Gastrocnemius medialis (tissue), 4 donors: ENCODE results near the gene RPUSD1. TPM values are rescaled to one million over a fixed set of nuclear protein-coding genes. Genes with fewer than 3 reads are reported as not detected.
"Not testable (repeated sequence)": the region's sequence is repeated elsewhere in the genome, so short reads cannot be mapped to it uniquely, and the experiment has no call there.

Experiments
- ATAC-seq, 2 donors: fragments of 150-250 bp; one replicate each; pipeline ENCODE4 v1.9.1; 2016
- DNase-seq, 2 donors: peaks; one replicate each; pipeline ENCODE4 v3.0.0-alpha.2; 2019
- H3K27ac ChIP-seq, 4 donors: fragments of 200-600 bp; sonication (generic); 1 replicate in 1 of 4; 2 replicates in 3 of 4; pipeline ENCODE4 v1.5.1; 2016 to 2018; ENCODE audit warnings: mild to moderate bottlenecking in 2 of 4, moderate library complexity in 1 of 4
- H3K27me3 ChIP-seq, 3 donors: fragments of 200-600 bp; sonication (generic) in 2 of 3; 1 replicate in 1 of 3; 2 replicates in 2 of 3; pipeline versions ENCODE4 v1.5.1 to v1.6.0; 2016 to 2019; ENCODE audit warnings: mild to moderate bottlenecking in 1 of 3, moderate library complexity in 1 of 3
- H3K36me3 ChIP-seq, 2 donors: fragments of 200-600 bp; sonication (generic) in 1 of 2; one replicate each; pipeline ENCODE4 v1.5.1; 2017 to 2018
- H3K4me1 ChIP-seq, 2 donors: fragments of 200-600 bp; sonication (generic) in 1 of 2; one replicate each; pipeline ENCODE4 v1.5.1; 2016 to 2017; ENCODE audit warnings: mild to moderate bottlenecking in 2 of 2
- H3K4me3 ChIP-seq, 4 donors: fragments of 200-600 bp; sonication (generic) in 3 of 4; 1 replicate in 1 of 4; 2 replicates in 3 of 4; pipeline ENCODE4 v1.5.1; 2016 to 2019; ENCODE audit warnings: mild to moderate bottlenecking in 2 of 4
- H3K9me3 ChIP-seq, 3 donors: fragments of 200-600 bp; sonication (generic) in 2 of 3; 1 replicate in 1 of 3; 2 replicates in 2 of 3; pipeline ENCODE4 v1.5.1; 2016 to 2019
- CTCF ChIP-seq, 5 experiments: fragments of 450-650 bp in 3 of 5; fragments of 200-600 bp in 2 of 5; sonication (generic) in 2 of 5; IDR thresholded peaks in 4 of 5; conservative IDR thresholded peaks in 1 of 5; 1 replicate in 4 of 5; 2 replicates in 1 of 5; pipeline ENCODE4 v1.5.1; 2016 to 2019; ENCODE audit warnings: antibody characterized with exemption in 5 of 5, mild to moderate bottlenecking in 3 of 5, moderate library complexity in 3 of 5
- POLR2A ChIP-seq, 2 donors: fragments of 450-650 bp; IDR thresholded peaks; one replicate each; pipeline ENCODE4 v1.6.1; 2017; ENCODE audit warnings: antibody characterized with exemption in 2 of 2, mild to moderate bottlenecking in 2 of 2, moderate library complexity in 2 of 2
- in situ Hi-C, 4 donors: fragments of 200-750 bp; cut with MboI; loops; one replicate each; pipeline versions ENCODE4 v1.15.0 to v1.8.0; 2017; ENCODE audit warnings: low sequenced_read_pairs in 4 of 4
- intact Hi-C: fragments of 100-400 bp; cut with DNase I; formaldehyde crosslinking; loops from one replicate; pipeline ENCODE4 v1.15.1; 2023; ENCODE audit warnings: low total_unique reads
- total RNA-seq, 4 donors: library from RNA; depleted of rRNA; stranded (reverse); fragments of >200 nt; gene quantifications; one replicate each; pipeline versions ENCODE4 v1.1.0 to v1.2.3, GENCODE V29; 2016

RPUSD1 gene
- 10 to 100 TPM in 2 of 4 donors, 1 to 10 TPM in 2; 7.8 to 23.8 (median 15.2) TPM for total RNA-seq

GRCh38 chr16:787978-788398 lies at the start of gene RPUSD1:
Gene RPUSD1 (minus strand): TSS chr16:788381. CDS start chr16:787737, 644 bp downstream.
- Histone ChIP-seq H3K9me3 (no peaks in the 10 kb centered on the region), H3K36me3 (no peaks in the 10 kb centered on the region), H3K4me3 (peak within 1 kb of the TSS; percentile 70 to 85 (median 82)), H3K4me1 (peaks cover 5 to 16% of the 10 kb centered on the region in 2 donors), H3K27me3 (peaks cover 10 to 12% (median 12%) of the 10 kb centered on the region in 3 donors), H3K27ac (peak within 1 kb of the TSS; percentile 50 to 77 (median 64))
- TF ChIP-seq CTCF (IDR thresholded peaks at IDR 0.05 in 4 of 5, conservative IDR thresholded peaks at IDR 0.05 in 1 of 5) (peak in 1 of 5 experiments; percentile 45), POLR2A (IDR thresholded peaks at IDR 0.05) (no peak)
- ATAC-seq (peak in 1 of 2 donors; percentile 20), DNase-seq (no peak)
- intact Hi-C loops (loop anchor here (1.0 to 2.0 kb wide), 2 partner anchors 19 to 67 kb away; partner anchors contain the start of gene ANTKMT), in situ Hi-C loops (no loop called here)

- Histone ChIP-seq H3K9me3 (peaks cover 0 to 13% (median 0%) of the 10 kb centered on the region in 3 donors), H3K27me3 (peaks cover 22 to 33% (median 29%) of the 10 kb centered on the region in 3 donors)
- H3K36me3 ChIP-seq, H3K4me3 ChIP-seq, H3K4me1 ChIP-seq, ATAC-seq, DNase-seq, intact Hi-C loops, H3K27ac ChIP-seq, in situ Hi-C loops: not testable (repeated sequence)
Observed at GRCh38 chr16:836822-837221, 48.6 kb upstream of the RPUSD1 start.

GRCh38 chr16:836221-836620 lies 48.0 kb upstream of the RPUSD1 start:
- in situ Hi-C loops, result no loop called here
- Histone ChIP-seq H3K36me3 (no peaks in the 10 kb centered on the region), H3K9me3 (peaks cover 0 to 13% (median 0%) of the 10 kb centered on the region in 3 donors), H3K4me3 (no peak overlapping the region), H3K27me3 (peaks cover 22 to 39% (median 34%) of the 10 kb centered on the region in 3 donors), H3K27ac (no peak overlapping the region), H3K4me1 (no peaks in the 10 kb centered on the region)
- no peak for DNase-seq
- TF ChIP-seq CTCF (IDR thresholded peaks at IDR 0.05 in 4 of 5, conservative IDR thresholded peaks at IDR 0.05 in 1 of 5) (no peak), POLR2A (IDR thresholded peaks at IDR 0.05) (no peak)
- intact Hi-C loops, result no loop called here
- no peak for ATAC-seq

GRCh38 chr16:835373-835772 lies 47.2 kb upstream of the RPUSD1 start:
- Histone ChIP-seq H3K36me3 (no peaks in the 10 kb centered on the region), H3K4me3 (no peak overlapping the region), H3K9me3 (peaks cover 0 to 13% (median 0%) of the 10 kb centered on the region in 3 donors), H3K27me3 (peaks cover 21 to 34% (median 31%) of the 10 kb centered on the region in 3 donors), H3K4me1 (no peaks in the 10 kb centered on the region), H3K27ac (no peak overlapping the region)
- ATAC-seq (no peak), DNase-seq (no peak)
- in situ Hi-C loops, result no loop called here
- intact Hi-C loops, result no loop called here
- TF ChIP-seq CTCF (IDR thresholded peaks at IDR 0.05 in 4 of 5, conservative IDR thresholded peaks at IDR 0.05 in 1 of 5), result no peak

GRCh38 chr16:833411-833810 lies 45.2 kb upstream of the RPUSD1 start:
- TF ChIP-seq POLR2A (IDR thresholded peaks at IDR 0.05) (no peak), CTCF (IDR thresholded peaks at IDR 0.05 in 4 of 5, conservative IDR thresholded peaks at IDR 0.05 in 1 of 5) (no peak)
- Histone ChIP-seq H3K36me3 (no peaks in the 10 kb centered on the region), H3K27me3 (peaks cover 15 to 27% (median 24%) of the 10 kb centered on the region in 3 donors), H3K9me3 (peaks cover 0 to 13% (median 0%) of the 10 kb centered on the region in 3 donors), H3K27ac (no peak overlapping the region), H3K4me1 (no peaks in the 10 kb centered on the region), H3K4me3 (no peak overlapping the region)
- DNase-seq (no peak), ATAC-seq (no peak)
- in situ Hi-C loops (no loop called here), intact Hi-C loops (no loop called here)
